K562 (cell line): ENCODE data around the gene OIT3. TPM values are rescaled to one million over a fixed set of nuclear protein-coding genes. Genes with fewer than 3 reads are reported as not detected.

Source experiments
- MEIS2 ChIP-seq: fragments of 450-650 bp; IDR thresholded peaks from 2 replicates; pipeline ENCODE4 v1.6.1; 2014; ENCODE audit warnings: mild to moderate bottlenecking; ENCODE audit not compliant: partially characterized antibody
- NCOA1 ChIP-seq: fragments of 450-650 bp; IDR thresholded peaks from 2 replicates; pipeline ENCODE4 v1.6.1; 2016; ENCODE audit warnings: low read depth
- SNRNP70 ChIP-seq: fragments of 200-400 bp; formaldehyde crosslinking; optimal IDR thresholded peaks from 2 replicates; pipeline ENCODE3; 2017; ENCODE audit warnings: low read depth, low read length
- TAL1 ChIP-seq: fragments of 450-650 bp; IDR thresholded peaks from 2 replicates; pipeline ENCODE4 v1.6.1; 2016; ENCODE audit warnings: mild to moderate bottlenecking
- polyA plus RNA-seq, 8 experiments: library from polyadenylated mRNA; depleted of rRNA in 4 of 8; stranded (reverse) in 5 of 8; unstranded in 3 of 8; fragments of >200 nt; fragmentation: Nextera tagmentation in 2 of 8; fragmentation: Illumina TruSeq in 1 of 8; extraction: Ambion mirVana in 2 of 8; extraction: Trizol in 1 of 8; gene quantifications; 2 replicates each; pipeline versions ENCODE4 v1.2.1 to v1.2.3, GENCODE V29; 2011 to 2014; ENCODE audit warnings: inconsistent platforms in 1 of 8, missing spikeins in 1 of 8
- total RNA-seq, 7 experiments: library from RNA; depleted of rRNA in 6 of 7; stranded (reverse); fragments of >200 nt in 6 of 7; fragmentation: Illumina TruSeq in 2 of 7; extraction: Trizol in 2 of 7; gene quantifications; 2 replicates each; pipeline versions ENCODE4 v1.2.1 to v1.2.3, GENCODE V29; 2011 to 2021; ENCODE audit warnings: low replicate concordance in 1 of 7
- TF ChIP-seq, protein P1 (sequence below), 2 experiments: fragments of 450-650 bp; formaldehyde crosslinking in 1 of 2; IDR thresholded peaks; 2 replicates each; pipeline versions ENCODE4 v1.4.0 to v1.6.1; 2014 to 2020; ENCODE audit warnings: mild to moderate bottlenecking in 2 of 2, borderline replicate concordance in 1 of 2, low read depth in 1 of 2
- TF ChIP-seq, protein P2 (sequence below): fragments of 450-650 bp; formaldehyde crosslinking; IDR thresholded peaks from 2 replicates; pipeline ENCODE4 v1.4.0; 2020; ENCODE audit warnings: mild to moderate bottlenecking, mixed read lengths
- TF ChIP-seq, protein P3 (sequence below): fragments of 450-650 bp; formaldehyde crosslinking; IDR thresholded peaks from 2 replicates; pipeline ENCODE4 v1.4.0; 2020; ENCODE audit warnings: mild to moderate bottlenecking, moderate library complexity
- TF ChIP-seq, protein P4 (sequence below), 3 experiments: IDR thresholded peaks in 2 of 3; conservative IDR thresholded peaks in 1 of 3; 2 replicates each; pipeline ENCODE4 v1.5.1; 2011 to 2012; ENCODE audit warnings: low read length in 3 of 3, mild to moderate bottlenecking in 3 of 3, control low read depth in 2 of 3, improper control_type of control experiment in 1 of 3, inconsistent platforms in 1 of 3, low read depth in 1 of 3, mixed read lengths in 1 of 3, moderate library complexity in 1 of 3; ENCODE audit not compliant: insufficient read depth in 2 of 3

The OIT3 gene
- total and polyA plus RNA-seq, 9 of the 15 experiments (the other 6 are each of a cell fraction or from before 2014, with no cell fraction given) = not detected

DNA sequence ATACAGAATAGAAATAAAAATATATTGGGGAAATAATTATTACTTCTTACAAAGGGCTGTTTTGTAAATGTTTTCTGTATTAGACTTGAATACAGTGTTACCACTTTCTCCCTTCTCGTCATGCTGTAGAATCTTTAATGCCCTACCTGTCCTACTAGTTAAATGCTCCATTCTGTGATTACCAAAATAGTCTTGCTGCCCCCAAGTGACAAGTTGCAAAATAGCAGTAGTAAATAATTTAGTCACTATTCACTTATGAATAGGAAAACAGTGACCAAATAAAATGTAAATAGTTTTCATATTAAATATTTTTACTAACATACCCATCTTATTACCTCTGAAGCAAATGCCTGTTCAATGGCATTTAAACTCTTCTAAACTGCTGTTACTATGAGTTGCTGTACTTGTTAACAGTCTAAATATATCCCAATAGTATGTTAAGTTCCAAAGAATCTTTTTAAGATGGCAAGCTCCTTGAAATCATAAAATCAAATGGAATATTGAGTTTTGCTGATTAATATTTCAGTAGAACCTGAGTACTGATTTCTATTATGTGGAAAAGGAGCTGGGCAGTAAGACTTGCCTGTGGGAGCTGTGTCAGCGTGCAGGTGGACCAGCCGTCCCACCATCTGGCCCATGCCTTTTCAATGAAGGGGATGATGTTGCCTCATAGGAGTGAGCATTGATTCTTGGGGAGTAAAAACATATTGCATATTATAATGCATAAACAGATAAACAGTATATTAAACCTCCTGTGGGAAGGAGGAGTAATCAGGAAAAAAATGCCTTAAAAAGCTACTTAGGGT, 18.1 kb upstream of the OIT3 start (continued):
- TF ChIP-seq, protein P1, sequence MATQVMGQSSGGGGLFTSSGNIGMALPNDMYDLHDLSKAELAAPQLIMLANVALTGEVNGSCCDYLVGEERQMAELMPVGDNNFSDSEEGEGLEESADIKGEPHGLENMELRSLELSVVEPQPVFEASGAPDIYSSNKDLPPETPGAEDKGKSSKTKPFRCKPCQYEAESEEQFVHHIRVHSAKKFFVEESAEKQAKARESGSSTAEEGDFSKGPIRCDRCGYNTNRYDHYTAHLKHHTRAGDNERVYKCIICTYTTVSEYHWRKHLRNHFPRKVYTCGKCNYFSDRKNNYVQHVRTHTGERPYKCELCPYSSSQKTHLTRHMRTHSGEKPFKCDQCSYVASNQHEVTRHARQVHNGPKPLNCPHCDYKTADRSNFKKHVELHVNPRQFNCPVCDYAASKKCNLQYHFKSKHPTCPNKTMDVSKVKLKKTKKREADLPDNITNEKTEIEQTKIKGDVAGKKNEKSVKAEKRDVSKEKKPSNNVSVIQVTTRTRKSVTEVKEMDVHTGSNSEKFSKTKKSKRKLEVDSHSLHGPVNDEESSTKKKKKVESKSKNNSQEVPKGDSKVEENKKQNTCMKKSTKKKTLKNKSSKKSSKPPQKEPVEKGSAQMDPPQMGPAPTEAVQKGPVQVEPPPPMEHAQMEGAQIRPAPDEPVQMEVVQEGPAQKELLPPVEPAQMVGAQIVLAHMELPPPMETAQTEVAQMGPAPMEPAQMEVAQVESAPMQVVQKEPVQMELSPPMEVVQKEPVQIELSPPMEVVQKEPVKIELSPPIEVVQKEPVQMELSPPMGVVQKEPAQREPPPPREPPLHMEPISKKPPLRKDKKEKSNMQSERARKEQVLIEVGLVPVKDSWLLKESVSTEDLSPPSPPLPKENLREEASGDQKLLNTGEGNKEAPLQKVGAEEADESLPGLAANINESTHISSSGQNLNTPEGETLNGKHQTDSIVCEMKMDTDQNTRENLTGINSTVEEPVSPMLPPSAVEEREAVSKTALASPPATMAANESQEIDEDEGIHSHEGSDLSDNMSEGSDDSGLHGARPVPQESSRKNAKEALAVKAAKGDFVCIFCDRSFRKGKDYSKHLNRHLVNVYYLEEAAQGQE (IDR thresholded peaks at IDR 0.05; ENCODE audit: borderline replicate concordance) = peak; percentile 75
- TF ChIP-seq, protein P1 (CRISPR knock-in tag; IDR thresholded peaks at IDR 0.05; ENCODE audit: low read depth) = no peak
- no peak for TF ChIP-seq TAL1
- no peak for TF ChIP-seq SNRNP70
- no peak for TF ChIP-seq MEIS2
- TF ChIP-seq, protein P2, sequence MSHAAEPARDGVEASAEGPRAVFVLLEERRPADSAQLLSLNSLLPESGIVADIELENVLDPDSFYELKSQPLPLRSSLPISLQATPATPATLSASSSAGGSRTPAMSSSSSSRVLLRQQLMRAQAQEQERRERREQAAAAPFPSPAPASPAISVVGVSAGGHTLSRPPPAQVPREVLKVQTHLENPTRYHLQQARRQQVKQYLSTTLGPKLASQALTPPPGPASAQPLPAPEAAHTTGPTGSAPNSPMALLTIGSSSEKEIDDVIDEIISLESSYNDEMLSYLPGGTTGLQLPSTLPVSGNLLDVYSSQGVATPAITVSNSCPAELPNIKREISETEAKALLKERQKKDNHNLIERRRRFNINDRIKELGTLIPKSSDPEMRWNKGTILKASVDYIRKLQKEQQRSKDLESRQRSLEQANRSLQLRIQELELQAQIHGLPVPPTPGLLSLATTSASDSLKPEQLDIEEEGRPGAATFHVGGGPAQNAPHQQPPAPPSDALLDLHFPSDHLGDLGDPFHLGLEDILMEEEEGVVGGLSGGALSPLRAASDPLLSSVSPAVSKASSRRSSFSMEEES (CRISPR knock-in tag) = no peak
- TF ChIP-seq, protein P3, sequence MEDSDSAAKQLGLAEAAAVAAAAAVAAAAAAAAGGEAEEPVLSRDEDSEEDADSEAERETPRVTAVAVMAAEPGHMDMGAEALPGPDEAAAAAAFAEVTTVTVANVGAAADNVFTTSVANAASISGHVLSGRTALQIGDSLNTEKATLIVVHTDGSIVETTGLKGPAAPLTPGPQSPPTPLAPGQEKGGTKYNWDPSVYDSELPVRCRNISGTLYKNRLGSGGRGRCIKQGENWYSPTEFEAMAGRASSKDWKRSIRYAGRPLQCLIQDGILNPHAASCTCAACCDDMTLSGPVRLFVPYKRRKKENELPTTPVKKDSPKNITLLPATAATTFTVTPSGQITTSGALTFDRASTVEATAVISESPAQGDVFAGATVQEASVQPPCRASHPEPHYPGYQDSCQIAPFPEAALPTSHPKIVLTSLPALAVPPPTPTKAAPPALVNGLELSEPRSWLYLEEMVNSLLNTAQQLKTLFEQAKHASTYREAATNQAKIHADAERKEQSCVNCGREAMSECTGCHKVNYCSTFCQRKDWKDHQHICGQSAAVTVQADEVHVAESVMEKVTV (CRISPR knock-in tag) = peak; percentile 73
- TF ChIP-seq, protein P4, sequence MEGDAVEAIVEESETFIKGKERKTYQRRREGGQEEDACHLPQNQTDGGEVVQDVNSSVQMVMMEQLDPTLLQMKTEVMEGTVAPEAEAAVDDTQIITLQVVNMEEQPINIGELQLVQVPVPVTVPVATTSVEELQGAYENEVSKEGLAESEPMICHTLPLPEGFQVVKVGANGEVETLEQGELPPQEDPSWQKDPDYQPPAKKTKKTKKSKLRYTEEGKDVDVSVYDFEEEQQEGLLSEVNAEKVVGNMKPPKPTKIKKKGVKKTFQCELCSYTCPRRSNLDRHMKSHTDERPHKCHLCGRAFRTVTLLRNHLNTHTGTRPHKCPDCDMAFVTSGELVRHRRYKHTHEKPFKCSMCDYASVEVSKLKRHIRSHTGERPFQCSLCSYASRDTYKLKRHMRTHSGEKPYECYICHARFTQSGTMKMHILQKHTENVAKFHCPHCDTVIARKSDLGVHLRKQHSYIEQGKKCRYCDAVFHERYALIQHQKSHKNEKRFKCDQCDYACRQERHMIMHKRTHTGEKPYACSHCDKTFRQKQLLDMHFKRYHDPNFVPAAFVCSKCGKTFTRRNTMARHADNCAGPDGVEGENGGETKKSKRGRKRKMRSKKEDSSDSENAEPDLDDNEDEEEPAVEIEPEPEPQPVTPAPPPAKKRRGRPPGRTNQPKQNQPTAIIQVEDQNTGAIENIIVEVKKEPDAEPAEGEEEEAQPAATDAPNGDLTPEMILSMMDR (IDR thresholded peaks at IDR 0.05 in 2 of 3, conservative IDR thresholded peaks at IDR 0.05 in 1 of 3; ENCODE audit: insufficient read depth in 2 of 3, low read depth in 1 of 3, low read length in 3 of 3) = peak; percentile 55 to 91 (median 55); a peak in 5 of 6 replicates
- TF ChIP-seq NCOA1 = no peak
